H1 (cell line): ENCODE results near the gene ADH1B. TPM values are rescaled to one million over a fixed set of nuclear protein-coding genes. Genes with fewer than 3 reads are reported as not detected.

ENCODE experiments used
- CTCF ChIA-PET: fragments of 300-600 bp; sonication (Branson Sonifier 250); formaldehyde crosslinking; loops from one replicate; lab custom pipeline; 2021; ENCODE audit not compliant: partially characterized antibody; lab: Charles Lee
- POLR2A ChIA-PET: fragments of 300-600 bp; sonication (Branson Sonifier 250); formaldehyde crosslinking; loops from one replicate; lab custom pipeline; 2021; ENCODE audit warnings: inconsistent platforms; ENCODE audit not compliant: partially characterized antibody; lab: Charles Lee
- DNase-seq, 2 experiments: peaks; one replicate each; pipeline versions ENCODE4 v3.0.0 to v3.0.0-alpha.2; 2010 to 2022; ENCODE audit warnings: low spot score in 2 of 2, low read depth in 1 of 2, mixed read lengths in 1 of 2
- FAIRE-seq: peaks from 2 replicates; lab custom pipeline; 2011; peaks lifted over from hg19 to GRCh38; lab: Jason Lieb, UNC
- H2AFZ ChIP-seq: 2 replicates; pipeline ENCODE4 v1.8.1; 2012; ENCODE audit warnings: low read length, inconsistent platforms
- H2AK5ac ChIP-seq: 2 replicates; pipeline ENCODE4 v1.6.1; 2013; ENCODE audit warnings: low read depth, low read length
- H2BK120ac ChIP-seq: replicated peaks from 2 replicates; pipeline ENCODE3; 2013; ENCODE audit warnings: low read depth, low read length, inconsistent platforms
- H2BK12ac ChIP-seq: 2 replicates; pipeline ENCODE4 v1.6.1; 2013; ENCODE audit warnings: low read depth, low read length
- H2BK15ac ChIP-seq: 2 replicates; pipeline ENCODE4 v1.6.1; 2013; ENCODE audit warnings: low read length
- H2BK20ac ChIP-seq: 2 replicates; pipeline ENCODE4 v1.6.1; 2013; ENCODE audit warnings: low read length
- H2BK5ac ChIP-seq: 2 replicates; pipeline ENCODE4 v1.6.1; 2013; ENCODE audit warnings: low read depth, low read length
- H3K14ac ChIP-seq: 2 replicates; pipeline ENCODE4 v1.6.1; 2013; ENCODE audit warnings: inconsistent platforms; ENCODE audit not compliant: insufficient read length
- H3K18ac ChIP-seq: 2 replicates; pipeline ENCODE4 v1.6.1; 2013; ENCODE audit warnings: low read length; ENCODE audit errors: extremely low read depth
- H3K23ac ChIP-seq: 2 replicates; pipeline ENCODE4 v1.6.1; 2013; ENCODE audit warnings: inconsistent platforms; ENCODE audit not compliant: insufficient read length
- H3K23me2 ChIP-seq: 2 replicates; pipeline ENCODE4 v1.6.1; 2013; ENCODE audit warnings: low read depth, low read length
- H3K27ac ChIP-seq: 2 replicates; pipeline ENCODE4 v1.6.1; 2011; ENCODE audit warnings: low read depth, low read length, inconsistent platforms
- H3K27me3 ChIP-seq, 4 experiments: replicated peaks in 1 of 4; 1 replicate in 1 of 4; 2 replicates in 3 of 4; pipeline versions ENCODE4 v1.6.1 to v1.8.1; 2011 to 2013; ENCODE audit warnings: low read length in 3 of 4, mild to moderate bottlenecking in 3 of 4, inconsistent platforms in 2 of 4, mixed read lengths in 2 of 4, moderate library complexity in 1 of 4; ENCODE audit not compliant: control insufficient read depth in 3 of 4, insufficient read depth in 3 of 4; ENCODE audit errors: extremely low read depth in 1 of 4
- H3K36me3 ChIP-seq, 4 experiments: 2 replicates each; pipeline versions ENCODE4 v1.6.1 to v1.8.1; 2011 to 2013; ENCODE audit warnings: mild to moderate bottlenecking in 4 of 4, low read length in 3 of 4, moderate library complexity in 2 of 4, control low read depth in 1 of 4, inconsistent platforms in 1 of 4; ENCODE audit not compliant: insufficient read depth in 4 of 4, control insufficient read depth in 2 of 4
- H3K4ac ChIP-seq: replicated peaks from 2 replicates; pipeline ENCODE3; 2013; ENCODE audit warnings: low read length, low read depth, mixed read lengths, inconsistent platforms; ENCODE audit not compliant: insufficient read length
- H3K4me1 ChIP-seq, 4 experiments: replicated peaks in 1 of 4; 1 replicate in 1 of 4; 2 replicates in 3 of 4; pipeline versions ENCODE4 v1.6.1 to v1.8.1; 2011 to 2013; ENCODE audit warnings: low read length in 3 of 4, inconsistent platforms in 2 of 4, mixed read lengths in 1 of 4; ENCODE audit not compliant: insufficient read depth in 4 of 4, control insufficient read depth in 3 of 4
- H3K4me2 ChIP-seq, 2 experiments: 2 replicates each; pipeline versions ENCODE4 v1.6.1 to v1.8.1; 2011 to 2013; ENCODE audit warnings: low read depth in 2 of 2, low read length in 2 of 2, control low read depth in 1 of 2, inconsistent platforms in 1 of 2, mild to moderate bottlenecking in 1 of 2; ENCODE audit not compliant: insufficient read depth in 1 of 2
- H3K4me3 ChIP-seq, 4 experiments: fragments of 200-600, 300-600 bp in 1 of 4; sonication (generic), shearing (Covaris generic), sonication (Bioruptor Twin) in 1 of 4; 2 replicates each; pipeline versions ENCODE4 v1.5.1 to v1.8.1; 2011 to 2016; ENCODE audit warnings: low read length in 4 of 4, low read depth in 3 of 4, control low read depth in 2 of 4, inconsistent platforms in 2 of 4, mild to moderate bottlenecking in 2 of 4, mixed read lengths in 1 of 4, moderate library complexity in 1 of 4; ENCODE audit not compliant: insufficient read depth in 2 of 4; ENCODE audit errors: extremely low read depth in 1 of 4
- H3K56ac ChIP-seq: replicated peaks from 2 replicates; pipeline ENCODE3; 2013; ENCODE audit warnings: low read depth, mild to moderate bottlenecking, mixed read lengths, low read length, inconsistent platforms; ENCODE audit not compliant: insufficient read length
- H3K79me1 ChIP-seq: 2 replicates; pipeline ENCODE4 v1.6.1; 2013; ENCODE audit warnings: low read depth, low read length, control low read depth
- H3K79me2 ChIP-seq, 2 experiments: 2 replicates each; pipeline versions ENCODE4 v1.6.1 to v1.8.1; 2012 to 2013; ENCODE audit warnings: low read length in 2 of 2, mild to moderate bottlenecking in 2 of 2, inconsistent platforms in 1 of 2; ENCODE audit not compliant: insufficient read depth in 2 of 2, control insufficient read depth in 1 of 2
- H3K9ac ChIP-seq, 4 experiments: replicated peaks in 1 of 4; 1 replicate in 1 of 4; 2 replicates in 3 of 4; pipeline versions ENCODE4 v1.6.1 to v1.8.1; 2011 to 2013; ENCODE audit warnings: low read depth in 3 of 4, low read length in 3 of 4, control low read depth in 2 of 4, mild to moderate bottlenecking in 2 of 4, moderate library complexity in 2 of 4, inconsistent platforms in 1 of 4; ENCODE audit errors: extremely low read depth in 1 of 4
- H3K9me3 ChIP-seq, 2 experiments: 2 replicates each; pipeline versions ENCODE4 v1.6.1 to v1.8.1; 2012 to 2013; ENCODE audit warnings: mild to moderate bottlenecking in 2 of 2, moderate library complexity in 2 of 2, control low read depth in 1 of 2, inconsistent platforms in 1 of 2, low read depth in 1 of 2, low read length in 1 of 2, mixed read lengths in 1 of 2; ENCODE audit not compliant: insufficient read depth in 2 of 2
- H4K20me1 ChIP-seq, 2 experiments: replicated peaks in 1 of 2; 2 replicates each; pipeline versions ENCODE3 to v1.8.1; 2011 to 2013; ENCODE audit warnings: inconsistent platforms in 2 of 2, low read length in 2 of 2, mild to moderate bottlenecking in 1 of 2; ENCODE audit not compliant: insufficient read depth in 2 of 2, control insufficient read depth in 1 of 2
- H4K5ac ChIP-seq: 2 replicates; pipeline ENCODE4 v1.6.1; 2013; ENCODE audit warnings: low read length, low read depth, mixed read lengths, inconsistent platforms; ENCODE audit not compliant: insufficient read length
- H4K8ac ChIP-seq: 2 replicates; pipeline ENCODE4 v1.8.0; 2013; ENCODE audit warnings: mild to moderate bottlenecking, moderate library complexity, low read length, inconsistent platforms; ENCODE audit not compliant: insufficient read depth; ENCODE audit errors: extremely low read depth
- H4K91ac ChIP-seq: replicated peaks from 2 replicates; pipeline ENCODE3; 2013; ENCODE audit warnings: low read length, mixed read lengths, inconsistent platforms; ENCODE audit not compliant: insufficient read length
- ASH2L ChIP-seq: fragments of 200-600, 300-600 bp; sonication (generic); IDR thresholded peaks from one replicate; pipeline ENCODE4 v1.7.1; 2017; ENCODE audit warnings: low read length
- ATF3 ChIP-seq: IDR thresholded peaks from 2 replicates; pipeline ENCODE4 v1.6.1; 2011; ENCODE audit warnings: low read depth, mild to moderate bottlenecking, low read length; ENCODE audit not compliant: insufficient read depth
- CBX5 ChIP-seq: fragments of 300-800, 300-1000 bp; sonication (generic); IDR thresholded peaks from 2 replicates; pipeline ENCODE4 v1.7.1; 2016; ENCODE audit warnings: antibody characterized with exemption, low read length, low read depth
- CHD2 ChIP-seq: IDR thresholded peaks from 2 replicates; pipeline ENCODE4 v1.6.1; 2012; ENCODE audit warnings: low read length, improper control_type of control experiment
- EZH2 ChIP-seq: fragments of 200-600 bp; sonication (generic); IDR thresholded peaks from 2 replicates; pipeline ENCODE4 v1.7.1; 2012; ENCODE audit warnings: low read depth, mild to moderate bottlenecking, moderate library complexity, low read length, inconsistent platforms; ENCODE audit not compliant: severe bottlenecking
- GABPA ChIP-seq: IDR thresholded peaks from 2 replicates; pipeline ENCODE4 v1.6.1; 2011; ENCODE audit warnings: mild to moderate bottlenecking, low read length, moderate library complexity, borderline replicate concordance; ENCODE audit not compliant: insufficient read depth
- GTF2F1 ChIP-seq: IDR thresholded peaks from 2 replicates; pipeline ENCODE4 v1.6.1; 2012; ENCODE audit warnings: low read depth, low read length, improper control_type of control experiment, borderline replicate concordance
- JUN ChIP-seq: IDR thresholded peaks from 2 replicates; pipeline ENCODE4 v1.6.1; 2011; ENCODE audit warnings: low read depth, mild to moderate bottlenecking, improper control_type of control experiment, low read length
- KDM5A ChIP-seq: fragments of 200-600 bp; IDR thresholded peaks from 2 replicates; pipeline ENCODE4 v1.7.1; 2012; ENCODE audit warnings: mild to moderate bottlenecking, low read length, inconsistent platforms, mixed read lengths
- MAX ChIP-seq: IDR thresholded peaks from 2 replicates; pipeline ENCODE4 v1.6.1; 2012; ENCODE audit warnings: inconsistent platforms
- POLR2AphosphoS5 ChIP-seq: IDR thresholded peaks from 2 replicates; pipeline ENCODE4 v1.6.1; 2011; ENCODE audit warnings: low read depth, low read length
- RBBP5 ChIP-seq: IDR thresholded peaks from 2 replicates; pipeline ENCODE4 v1.7.1; 2012; ENCODE audit warnings: low read depth, mild to moderate bottlenecking, inconsistent platforms, low read length, moderate library complexity, borderline replicate concordance
- SP2 ChIP-seq: IDR thresholded peaks from 2 replicates; pipeline ENCODE4 v1.6.1; 2012; ENCODE audit warnings: mild to moderate bottlenecking, low read length, inconsistent platforms
- SUZ12 ChIP-seq: fragments of 200-600 bp; sonication (generic); IDR thresholded peaks from 2 replicates; pipeline ENCODE4 v1.6.1; 2012; ENCODE audit warnings: mild to moderate bottlenecking, inconsistent platforms, low read length, moderate library complexity, mixed read lengths
- TEAD4 ChIP-seq: IDR thresholded peaks from 2 replicates; pipeline ENCODE4 v1.6.1; 2012; ENCODE audit warnings: low read depth, low read length, inconsistent platforms, mixed read lengths
- WGBS, 2 experiments: shearing (Covaris generic) in 1 of 2; methylation state at CpG; one replicate each; pipeline versions ENCODE4 v1.1.6 to v1.1.7; 2013 to 2015; ENCODE audit warnings: low lambda C conversion rate in 2 of 2, mixed read lengths in 2 of 2, inconsistent platforms in 1 of 2, low coverage in 1 of 2, missing lambda C conversion rate in 1 of 2; ENCODE audit not compliant: insufficient replicate concordance in 2 of 2, insufficient coverage in 1 of 2, insufficient read length in 1 of 2; ENCODE audit errors: extremely low coverage in 1 of 2, missing lambda C conversion rate in 1 of 2; 5-methylcytosine and 5-hydroxymethylcytosine counted together
- polyA plus RNA-seq, 7 experiments: library from polyadenylated mRNA; depleted of rRNA in 3 of 7; stranded (reverse) in 5 of 7; unstranded in 2 of 7; fragments of >200 nt in 5 of 7; fragments of 200-250 nt in 2 of 7; gene quantifications; 1 replicate in 5 of 7; 2 replicates in 1 of 7; 4 replicates in 1 of 7; pipeline versions ENCODE4 v1.2.1 to v1.2.3, GENCODE V29; 2011 to 2013; ENCODE audit warnings: missing spikeins in 2 of 7, mixed read lengths in 2 of 7
- total RNA-seq: library from RNA; stranded (reverse); fragmentation: NEBNext Ultra II Directional; extraction: Animal tissue kit (Norgen Biotek cat#: 25700); gene quantifications from 2 replicates; pipeline ENCODE4 v1.2.1, GENCODE V29; 2021

ADH1B gene
- total and polyA plus RNA-seq, 2 of the 8 experiments (the other 6 are each of a cell fraction or from before 2014, with no cell fraction given) = not detected

GRCh38 chr4:99293357-99293756, 27.8 kb downstream of the ADH1B start:
- Histone ChIP-seq H4K20me1 (no peaks in the 10 kb centered on the region), H3K18ac (no peak overlapping the region), H3K4ac (no peak overlapping the region), H3K9me3 (no peaks in the 10 kb centered on the region), H2BK12ac (no peak overlapping the region), H2BK5ac (no peak overlapping the region), H2BK120ac (no peak overlapping the region), H3K14ac (no peak overlapping the region), H3K56ac (no peak overlapping the region), H3K4me2 (no peak overlapping the region), H3K23ac (no peak overlapping the region), H4K91ac (no peak overlapping the region), H3K23me2 (no peaks in the 10 kb centered on the region), H3K79me2 (no peaks in the 10 kb centered on the region), H3K79me1 (no peaks in the 10 kb centered on the region), H2BK15ac (no peak overlapping the region), H3K4me1 (no peaks in the 10 kb centered on the region), H4K5ac (no peak overlapping the region), H3K27ac (no peak overlapping the region), H2BK20ac (no peak overlapping the region), H3K4me3 (no peak overlapping the region), H4K8ac (no peak overlapping the region), H3K27me3 (no peaks in the 10 kb centered on the region), H3K9ac (no peak overlapping the region), H2AK5ac (no peak overlapping the region), H2AFZ (no peak overlapping the region), H3K36me3 (no peaks in the 10 kb centered on the region)
- no peak for DNase-seq
- ChIA-PET CTCF (interaction anchor here (0.7 kb wide), 1 partner anchor 92 kb away, joined by 3 read pairs; no protein-coding TSS in a partner anchor), POLR2A (no interaction called here)
- no peak for FAIRE-seq
- WGBS, 2 experiments = 89% methylated on average over 5 of the region's 5 CpGs; no CpG with 5 or more reads in 1 of the 2 experiments
- TF ChIP-seq MAX (no peak), GABPA (no peak), RBBP5 (no peak), JUN (no peak), POLR2AphosphoS5 (no peak), SP2 (no peak), EZH2 (no peak), ASH2L (no peak), CHD2 (no peak), ATF3 (no peak), KDM5A (no peak), GTF2F1 (no peak), SUZ12 (no peak), TEAD4 (no peak), CBX5 (no peak)
